ENCODE data around the gene RPTOR. TPM values are rescaled to one million over a fixed set of nuclear protein-coding genes. Genes with fewer than 3 reads are reported as not detected.

The RPTOR gene
- polyA plus RNA-seq, 1 donor from 2014 or later, result 8.0 TPM

- Histone ChIP-seq H3K9me3 (ENCODE audit: low read length) (no peaks in the 10 kb centered on the region), H3K4me2 (ENCODE audit: low read length) (no peak overlapping the region), H3K27ac (ENCODE audit: low read length) (no peak overlapping the region), H2AFZ (ENCODE audit: low read depth, low read length) (no peak overlapping the region), H3F3A (ENCODE audit: insufficient read depth, low read length, poor library complexity, severe bottlenecking) (no peaks in the 10 kb centered on the region), H3K4me3 (ENCODE audit: low read length) (no peak overlapping the region), H3K27me3 (ENCODE audit: insufficient read depth, low read depth, low read length) (no peaks in the 10 kb centered on the region), H3K9me2 (ENCODE audit: insufficient read depth, low read length) (no peaks in the 10 kb centered on the region), H4K20me1 (ENCODE audit: insufficient read depth) (no peaks in the 10 kb centered on the region), H3K9ac (ENCODE audit: low read length) (no peak overlapping the region), H3K79me2 (replicated peaks; ENCODE audit: insufficient read depth, low read length) (no peaks in the 10 kb centered on the region), H3K36me3 (ENCODE audit: insufficient read depth, low read length) (no peaks in the 10 kb centered on the region)
- TF ChIP-seq TAF1 (IDR thresholded peaks at IDR 0.05; ENCODE audit: low read depth), result no peak
- TF ChIP-seq, protein P1, sequence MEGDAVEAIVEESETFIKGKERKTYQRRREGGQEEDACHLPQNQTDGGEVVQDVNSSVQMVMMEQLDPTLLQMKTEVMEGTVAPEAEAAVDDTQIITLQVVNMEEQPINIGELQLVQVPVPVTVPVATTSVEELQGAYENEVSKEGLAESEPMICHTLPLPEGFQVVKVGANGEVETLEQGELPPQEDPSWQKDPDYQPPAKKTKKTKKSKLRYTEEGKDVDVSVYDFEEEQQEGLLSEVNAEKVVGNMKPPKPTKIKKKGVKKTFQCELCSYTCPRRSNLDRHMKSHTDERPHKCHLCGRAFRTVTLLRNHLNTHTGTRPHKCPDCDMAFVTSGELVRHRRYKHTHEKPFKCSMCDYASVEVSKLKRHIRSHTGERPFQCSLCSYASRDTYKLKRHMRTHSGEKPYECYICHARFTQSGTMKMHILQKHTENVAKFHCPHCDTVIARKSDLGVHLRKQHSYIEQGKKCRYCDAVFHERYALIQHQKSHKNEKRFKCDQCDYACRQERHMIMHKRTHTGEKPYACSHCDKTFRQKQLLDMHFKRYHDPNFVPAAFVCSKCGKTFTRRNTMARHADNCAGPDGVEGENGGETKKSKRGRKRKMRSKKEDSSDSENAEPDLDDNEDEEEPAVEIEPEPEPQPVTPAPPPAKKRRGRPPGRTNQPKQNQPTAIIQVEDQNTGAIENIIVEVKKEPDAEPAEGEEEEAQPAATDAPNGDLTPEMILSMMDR (IDR thresholded peaks at IDR 0.05; ENCODE audit: poor library complexity, severe bottlenecking), result no peak
- TF ChIP-seq EP300 (conservative IDR thresholded peaks at IDR 0.05; ENCODE audit: poor library complexity, severe bottlenecking), result no peak
- TF ChIP-seq RAD21 (conservative IDR thresholded peaks at IDR 0.05), result no peak
- TF ChIP-seq SMC3 (conservative IDR thresholded peaks at IDR 0.05; ENCODE audit: poor library complexity), result no peak
- TF ChIP-seq, protein P2, sequence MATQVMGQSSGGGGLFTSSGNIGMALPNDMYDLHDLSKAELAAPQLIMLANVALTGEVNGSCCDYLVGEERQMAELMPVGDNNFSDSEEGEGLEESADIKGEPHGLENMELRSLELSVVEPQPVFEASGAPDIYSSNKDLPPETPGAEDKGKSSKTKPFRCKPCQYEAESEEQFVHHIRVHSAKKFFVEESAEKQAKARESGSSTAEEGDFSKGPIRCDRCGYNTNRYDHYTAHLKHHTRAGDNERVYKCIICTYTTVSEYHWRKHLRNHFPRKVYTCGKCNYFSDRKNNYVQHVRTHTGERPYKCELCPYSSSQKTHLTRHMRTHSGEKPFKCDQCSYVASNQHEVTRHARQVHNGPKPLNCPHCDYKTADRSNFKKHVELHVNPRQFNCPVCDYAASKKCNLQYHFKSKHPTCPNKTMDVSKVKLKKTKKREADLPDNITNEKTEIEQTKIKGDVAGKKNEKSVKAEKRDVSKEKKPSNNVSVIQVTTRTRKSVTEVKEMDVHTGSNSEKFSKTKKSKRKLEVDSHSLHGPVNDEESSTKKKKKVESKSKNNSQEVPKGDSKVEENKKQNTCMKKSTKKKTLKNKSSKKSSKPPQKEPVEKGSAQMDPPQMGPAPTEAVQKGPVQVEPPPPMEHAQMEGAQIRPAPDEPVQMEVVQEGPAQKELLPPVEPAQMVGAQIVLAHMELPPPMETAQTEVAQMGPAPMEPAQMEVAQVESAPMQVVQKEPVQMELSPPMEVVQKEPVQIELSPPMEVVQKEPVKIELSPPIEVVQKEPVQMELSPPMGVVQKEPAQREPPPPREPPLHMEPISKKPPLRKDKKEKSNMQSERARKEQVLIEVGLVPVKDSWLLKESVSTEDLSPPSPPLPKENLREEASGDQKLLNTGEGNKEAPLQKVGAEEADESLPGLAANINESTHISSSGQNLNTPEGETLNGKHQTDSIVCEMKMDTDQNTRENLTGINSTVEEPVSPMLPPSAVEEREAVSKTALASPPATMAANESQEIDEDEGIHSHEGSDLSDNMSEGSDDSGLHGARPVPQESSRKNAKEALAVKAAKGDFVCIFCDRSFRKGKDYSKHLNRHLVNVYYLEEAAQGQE (IDR thresholded peaks at IDR 0.05; ENCODE audit: borderline replicate concordance), result no peak
- TF ChIP-seq POLR2AphosphoS5 (IDR thresholded peaks at IDR 0.05), result no peak
- no peak for TF ChIP-seq MXI1 (conservative IDR thresholded peaks at IDR 0.05; ENCODE audit: poor library complexity, severe bottlenecking)
- no peak for TF ChIP-seq EZH2 (IDR thresholded peaks at IDR 0.05; ENCODE audit: borderline replicate concordance, insufficient read depth, low read length, poor library complexity, severe bottlenecking)
Measured at GRCh38 chr17:80878876-80879722, 334.5 kb downstream of the RPTOR start.

- H3K79me2 ChIP-seq (replicated peaks; ENCODE audit: insufficient read depth, low read length), result no peaks in the 10 kb centered on the region
- no peak overlapping the region for H3K4me3 ChIP-seq (ENCODE audit: low read length)
- no peak overlapping the region for H3K9ac ChIP-seq (ENCODE audit: low read length)
- no peaks in the 10 kb centered on the region for H3K9me2 ChIP-seq (ENCODE audit: insufficient read depth, low read length)
- H3K27me3 ChIP-seq (ENCODE audit: insufficient read depth, low read depth, low read length), result no peaks in the 10 kb centered on the region
- H3K9me3 ChIP-seq (ENCODE audit: low read length), result no peaks in the 10 kb centered on the region
- no peaks in the 10 kb centered on the region for H4K20me1 ChIP-seq (ENCODE audit: insufficient read depth)
- TF ChIP-seq POLR2AphosphoS5 (IDR thresholded peaks at IDR 0.05), result no peak
- no peak for TF ChIP-seq MXI1 (conservative IDR thresholded peaks at IDR 0.05; ENCODE audit: poor library complexity, severe bottlenecking)
- H3F3A ChIP-seq (ENCODE audit: insufficient read depth, low read length, poor library complexity, severe bottlenecking), result no peaks in the 10 kb centered on the region
- H3K4me2 ChIP-seq (ENCODE audit: low read length), result no peak overlapping the region
- H2AFZ ChIP-seq (ENCODE audit: low read depth, low read length), result no peak overlapping the region
- no peak overlapping the region for H3K27ac ChIP-seq (ENCODE audit: low read length)
- no peaks in the 10 kb centered on the region for H3K36me3 ChIP-seq (ENCODE audit: insufficient read depth, low read length)
Measured at GRCh38 chr17:80879723-80880647, 335.3 kb downstream of the RPTOR start.
